COR-L47 (cell line): ENCODE results near the gene LRPAP1.
A peak's percentile ranks its signal among the peaks of the same experiment; 100 is the strongest.

ENCODE experiments used
- DNase-seq: peaks from one replicate; lab custom pipeline; 2025; lab: John Stamatoyannopoulos, UW

The LRPAP1 gene

DNA sequence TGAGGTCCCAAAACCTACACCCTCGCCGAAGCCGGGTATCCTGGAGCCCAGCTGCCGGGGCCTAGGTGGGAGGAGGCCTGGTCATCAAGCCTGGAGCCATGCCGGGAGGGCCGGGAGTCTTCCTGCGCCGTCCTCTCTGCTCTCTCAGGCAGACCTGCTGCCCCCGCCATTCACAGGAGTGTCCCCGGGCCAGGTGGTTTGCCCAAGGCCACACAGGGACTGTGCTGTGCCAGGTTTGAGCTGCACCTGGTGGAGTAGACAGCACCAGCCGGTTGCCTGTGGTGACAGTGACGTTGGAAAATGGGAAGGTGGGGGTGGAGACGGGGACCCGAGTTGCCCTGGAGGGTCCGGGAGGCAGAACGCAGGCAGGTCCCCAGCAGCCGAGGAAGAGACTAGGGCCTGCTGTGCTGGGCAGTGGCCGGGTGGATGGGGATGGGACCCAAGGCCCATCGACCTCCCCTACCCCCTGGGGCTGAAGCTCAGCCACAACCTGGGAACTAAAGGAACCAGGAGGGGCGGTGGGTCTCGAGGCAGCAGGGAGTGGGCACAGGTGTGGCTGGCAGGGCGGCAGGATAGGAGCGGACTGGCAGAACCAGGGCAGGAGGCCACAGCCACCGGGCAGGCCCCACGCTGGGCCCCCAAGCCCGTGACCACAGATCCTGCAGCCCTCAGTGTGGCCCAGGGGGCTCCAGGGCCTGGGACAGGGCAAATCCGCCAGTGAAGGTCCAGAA is 59.6 kb downstream of the LRPAP1 start:
- no peak for DNase-seq

DNA sequence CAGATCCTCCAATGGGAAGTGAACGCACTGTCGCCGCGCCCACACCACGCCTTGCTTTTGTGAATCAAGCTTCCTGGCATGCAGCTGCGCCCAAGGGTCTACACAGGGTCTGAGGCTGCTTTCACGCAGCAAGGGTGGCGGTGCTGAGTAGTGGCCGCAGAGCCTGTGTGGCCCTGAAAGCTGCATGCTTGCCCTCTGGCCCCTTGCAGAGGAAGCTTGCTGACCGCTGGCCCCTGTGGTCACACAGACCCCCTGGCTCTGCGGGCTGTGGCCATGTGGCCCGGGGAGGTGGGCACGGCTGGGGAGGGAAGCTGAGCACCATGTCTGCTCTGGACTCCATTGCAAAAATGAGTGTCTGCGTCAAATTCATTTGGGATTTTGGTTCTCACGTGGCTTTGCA is 60.3 kb downstream of the LRPAP1 start:
- no peak for DNase-seq

DNA sequence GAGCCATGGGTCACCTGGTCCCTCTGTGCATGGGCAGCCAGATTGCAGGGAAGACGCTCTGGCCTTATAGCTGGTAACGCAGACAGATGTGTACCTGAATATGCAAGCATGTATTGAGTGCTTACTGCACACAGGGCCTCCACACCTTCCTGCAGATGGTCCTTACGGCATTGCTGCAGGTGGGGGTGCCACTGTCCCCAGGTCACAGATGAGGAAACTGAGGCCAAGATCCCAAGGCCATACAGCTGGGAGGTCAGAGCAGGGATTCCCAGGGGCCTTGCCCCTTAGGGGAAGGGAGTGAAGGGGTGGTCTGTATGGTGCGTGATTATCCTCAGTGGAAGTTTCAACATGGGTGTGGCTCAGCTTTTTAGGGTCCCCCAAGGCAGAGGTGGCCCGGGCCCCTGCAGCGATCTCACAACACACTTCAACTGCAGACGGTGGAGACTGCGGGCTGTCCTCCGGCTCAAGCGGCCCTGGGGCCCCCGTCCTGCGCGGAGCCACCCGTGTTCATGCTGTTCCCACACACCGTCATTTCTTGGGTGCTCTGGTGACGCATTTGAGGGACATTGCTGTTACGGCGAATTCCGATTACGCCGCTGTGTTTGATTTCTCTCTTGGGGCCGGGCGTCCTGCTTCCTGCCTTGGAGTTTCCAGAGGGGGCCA is 61.0 kb downstream of the LRPAP1 start:
- DNase-seq, result no peak

DNA sequence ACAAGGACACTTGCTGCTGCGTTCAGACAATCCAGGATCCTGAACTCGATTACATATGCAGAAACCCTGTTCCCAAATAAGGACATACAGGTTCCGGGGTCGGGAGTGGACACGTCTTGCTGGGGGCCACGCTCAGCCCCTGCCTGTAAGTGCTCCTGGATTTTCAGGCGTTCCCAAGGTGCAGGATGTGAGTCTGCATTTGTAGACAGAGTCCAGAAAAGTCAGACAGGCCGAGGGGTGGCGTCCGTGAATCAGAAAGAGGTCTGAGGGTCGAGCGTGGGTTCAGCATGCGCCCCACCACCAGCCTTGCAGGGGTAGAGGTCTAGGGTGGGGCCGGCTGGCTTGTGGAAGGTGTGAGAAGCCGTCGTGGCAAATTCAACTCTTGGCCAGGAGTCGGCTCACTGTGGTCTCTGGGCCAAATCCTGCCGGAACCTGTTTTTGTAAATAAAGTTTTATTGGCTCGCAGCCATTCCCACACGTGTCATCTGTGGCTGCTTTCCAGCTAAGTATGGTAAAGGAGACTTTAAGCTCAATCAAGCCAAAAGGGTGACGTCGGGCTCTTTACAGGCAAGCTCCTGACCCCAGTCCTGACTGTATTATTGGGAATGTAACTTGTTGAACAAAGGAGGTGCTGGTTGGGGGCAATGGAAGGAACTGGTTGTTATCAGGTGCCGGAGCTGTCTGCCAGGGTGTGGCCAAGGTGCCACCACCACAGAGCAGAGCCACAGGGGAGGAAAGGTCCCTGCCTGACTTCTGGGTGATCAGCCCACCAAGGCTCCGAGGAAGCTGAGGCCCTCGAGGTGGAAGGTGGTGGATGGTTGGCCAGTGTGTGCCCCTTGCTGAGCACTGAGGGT is 61.8 kb downstream of the LRPAP1 start:
- DNase-seq, result peak; percentile 24

DNA sequence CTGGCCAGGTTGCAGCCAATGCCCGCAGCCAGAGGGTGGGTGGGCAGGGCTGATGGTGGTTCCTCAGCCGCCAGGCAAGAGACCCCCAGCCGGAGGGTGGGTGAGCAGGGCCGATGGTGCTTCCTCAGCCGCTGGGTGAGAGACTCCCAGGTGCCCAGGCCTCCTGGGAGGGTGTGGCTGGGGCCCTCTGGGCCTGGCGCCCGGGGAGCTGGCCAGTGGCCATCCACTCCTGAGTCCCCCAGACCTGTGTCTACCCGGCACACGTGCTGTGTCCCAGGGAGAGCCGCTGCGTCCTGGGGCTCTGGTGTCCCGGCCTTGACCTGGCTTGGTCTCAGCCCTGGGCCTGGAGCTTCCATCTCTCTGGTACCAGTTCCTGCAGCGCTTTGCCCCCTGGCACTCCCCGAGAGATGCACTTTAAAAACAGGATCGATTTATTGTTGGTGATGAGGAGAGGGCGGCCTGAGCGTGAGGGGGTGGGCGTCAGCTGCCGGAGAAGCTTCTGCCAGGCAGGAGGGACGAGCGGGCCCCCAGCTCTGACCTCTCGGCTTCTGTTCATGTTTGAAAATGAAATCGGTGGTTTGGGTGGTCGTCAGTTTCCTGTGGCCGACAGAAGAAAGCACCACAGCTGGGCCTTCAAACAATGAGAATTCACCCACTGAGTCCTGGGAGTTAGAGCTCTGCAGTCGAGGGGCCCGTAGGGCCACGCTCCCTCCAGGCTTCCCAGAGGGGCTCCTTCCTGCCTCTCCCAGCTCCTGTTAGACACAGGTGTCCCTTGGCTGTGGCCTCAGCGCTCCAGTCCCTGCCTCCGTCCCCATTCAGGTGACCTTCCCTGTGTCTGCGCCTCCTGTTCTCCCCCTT is 62.6 kb downstream of the LRPAP1 start:
- no peak for DNase-seq

DNA sequence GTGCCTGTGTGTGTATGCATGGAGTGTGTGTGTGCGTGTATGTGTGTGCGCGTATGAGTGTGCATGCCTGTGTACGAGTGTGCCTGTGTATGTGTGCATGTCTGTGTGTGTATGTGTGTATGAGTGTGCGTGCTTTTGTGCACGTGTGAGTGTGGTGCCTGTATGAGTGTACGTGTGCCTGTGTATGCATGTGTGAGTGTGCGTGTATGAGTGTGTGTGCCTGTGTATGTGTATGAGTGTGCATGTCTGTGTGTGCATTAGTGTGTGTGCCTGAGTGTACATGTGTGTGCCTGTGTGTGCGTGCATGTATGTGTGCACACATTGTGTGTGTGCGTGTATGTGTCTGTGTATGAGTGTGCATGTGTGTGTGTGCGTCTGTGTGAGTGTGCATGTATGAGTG is 63.4 kb downstream of the LRPAP1 start:
- no peak for DNase-seq

DNA sequence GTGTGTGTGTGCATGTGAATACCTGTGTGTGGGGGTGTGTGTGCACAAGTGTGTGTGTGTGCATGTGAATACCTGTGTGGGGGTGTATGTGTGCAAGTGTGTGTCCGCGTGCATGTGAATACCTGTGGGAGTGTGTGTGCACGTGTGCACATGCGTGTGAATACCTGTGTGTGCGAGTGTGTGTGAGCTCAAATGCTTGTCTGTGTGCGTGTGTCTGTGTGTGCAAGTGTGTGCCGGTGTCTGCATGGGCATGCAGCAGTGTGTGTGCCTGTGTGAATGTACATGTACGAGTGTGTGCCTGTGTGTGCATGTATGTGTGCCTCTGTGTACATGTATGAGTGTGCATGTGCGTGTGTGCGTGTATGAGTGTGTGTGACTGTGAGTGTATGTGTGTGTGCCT is 64.1 kb downstream of the LRPAP1 start:
- DNase-seq, result no peak

DNA sequence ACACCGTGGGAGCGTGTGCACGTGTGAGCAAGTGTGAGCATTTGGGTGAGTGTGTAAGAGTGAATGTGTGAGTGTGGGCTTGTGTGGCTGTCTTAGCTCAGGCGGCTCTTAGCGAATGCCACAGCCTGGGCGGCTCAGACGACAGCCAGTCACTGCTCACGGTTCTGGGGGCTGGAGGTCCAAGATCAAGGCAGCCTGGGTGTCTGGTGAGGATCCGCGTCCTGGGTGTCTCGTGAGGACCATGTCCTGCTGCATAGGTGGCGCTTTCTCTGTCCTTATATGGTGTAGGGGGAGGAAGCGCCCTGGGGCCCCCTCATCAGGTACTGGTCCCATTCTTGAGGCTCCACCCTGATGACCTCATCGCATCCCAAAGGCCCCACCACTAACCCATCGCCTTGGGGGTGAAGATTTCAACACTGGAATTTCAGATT is 64.6 kb downstream of the LRPAP1 start:
- no peak for DNase-seq

DNA sequence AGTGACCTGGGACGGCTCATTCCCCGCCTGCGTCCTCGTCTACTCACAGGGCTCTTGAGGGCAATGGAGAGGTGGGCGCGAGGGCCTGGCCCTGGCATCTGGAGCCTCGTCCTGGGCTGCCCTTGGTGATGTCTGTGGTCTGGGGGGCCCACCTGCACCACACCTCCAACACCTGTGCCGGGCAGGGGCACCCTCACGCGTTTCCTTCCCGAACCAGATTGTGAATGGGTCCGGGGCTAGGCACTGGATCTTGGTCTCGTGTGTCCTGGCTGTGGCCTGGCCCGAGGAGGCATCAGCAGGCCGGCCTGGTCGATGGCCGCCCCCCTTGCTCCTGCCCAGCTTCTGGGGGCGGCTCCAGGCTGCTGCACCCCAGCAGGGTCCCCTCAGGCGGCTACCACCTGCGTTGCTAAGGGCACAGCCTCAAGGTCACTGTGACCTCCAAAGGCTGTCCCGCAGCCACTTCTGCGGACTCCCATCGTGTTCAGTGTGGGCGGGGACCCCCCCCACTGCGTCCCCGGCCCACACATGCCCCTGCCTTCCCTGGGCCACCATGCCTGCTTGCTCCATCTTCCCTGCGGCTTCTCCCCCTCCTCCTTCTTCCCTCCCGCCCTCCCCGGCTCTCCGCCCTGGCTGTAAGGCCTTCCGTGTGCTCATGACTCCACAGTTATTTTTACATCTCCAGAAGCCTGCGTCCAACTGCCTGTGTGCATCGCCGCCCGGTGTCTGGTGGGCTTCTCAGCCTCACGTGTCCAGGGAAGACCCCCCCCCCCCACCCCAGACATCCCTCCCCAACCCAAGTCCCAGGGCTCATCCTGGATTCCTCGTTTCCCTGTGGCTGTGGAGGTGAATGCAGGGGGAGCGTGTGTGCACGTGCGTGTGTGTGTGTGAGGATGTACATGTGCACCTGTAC is 65.3 kb downstream of the LRPAP1 start:
- DNase-seq, result no peak

DNA sequence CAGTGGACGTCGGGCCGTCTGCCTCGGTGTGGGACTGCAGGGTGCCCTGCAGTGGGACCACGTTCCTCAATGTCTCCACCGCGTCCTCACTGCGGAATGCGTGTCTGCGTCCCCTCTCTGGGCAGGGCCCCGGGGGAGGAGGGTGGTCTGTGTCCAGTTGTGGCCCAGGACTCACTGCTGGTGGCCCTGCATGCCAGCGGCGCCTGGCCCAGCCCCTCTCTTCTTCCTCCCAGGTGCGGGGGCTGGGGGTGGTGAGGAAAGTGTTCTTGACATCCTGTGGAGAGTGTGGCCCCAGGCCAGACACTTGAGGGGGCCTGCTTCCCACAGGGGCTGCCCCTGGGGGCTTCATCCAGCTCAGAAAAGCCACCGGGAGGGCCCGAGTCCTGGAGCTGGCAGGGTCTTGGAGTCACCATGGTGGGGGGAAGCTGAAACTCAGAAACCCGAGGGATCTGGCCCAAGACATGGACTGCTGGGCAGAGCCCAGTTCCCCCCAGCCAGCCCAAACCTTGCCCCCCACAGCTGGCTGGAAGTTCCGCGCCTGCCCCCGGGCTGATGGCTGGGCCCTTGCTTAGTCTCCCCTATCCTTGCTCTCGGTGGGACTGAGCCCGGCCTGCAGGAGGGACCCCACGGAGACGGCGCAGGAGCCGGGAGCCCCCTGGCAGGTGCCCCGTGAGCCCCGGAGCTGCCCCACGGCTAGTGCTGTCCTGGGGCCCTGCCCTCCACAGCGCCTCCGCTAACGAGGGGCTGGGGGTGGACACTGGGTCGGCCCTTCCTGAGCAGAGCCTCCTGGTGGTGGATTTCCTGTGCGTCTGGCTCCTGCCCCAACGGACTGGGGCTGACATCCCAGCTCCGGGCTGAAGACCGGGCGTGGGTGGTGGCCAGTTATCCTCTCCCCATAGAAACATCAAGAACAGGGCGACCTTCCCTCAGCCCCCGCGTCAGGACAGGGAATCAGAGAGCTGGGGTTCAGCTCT is 66.2 kb downstream of the LRPAP1 start:
- no peak for DNase-seq

DNA sequence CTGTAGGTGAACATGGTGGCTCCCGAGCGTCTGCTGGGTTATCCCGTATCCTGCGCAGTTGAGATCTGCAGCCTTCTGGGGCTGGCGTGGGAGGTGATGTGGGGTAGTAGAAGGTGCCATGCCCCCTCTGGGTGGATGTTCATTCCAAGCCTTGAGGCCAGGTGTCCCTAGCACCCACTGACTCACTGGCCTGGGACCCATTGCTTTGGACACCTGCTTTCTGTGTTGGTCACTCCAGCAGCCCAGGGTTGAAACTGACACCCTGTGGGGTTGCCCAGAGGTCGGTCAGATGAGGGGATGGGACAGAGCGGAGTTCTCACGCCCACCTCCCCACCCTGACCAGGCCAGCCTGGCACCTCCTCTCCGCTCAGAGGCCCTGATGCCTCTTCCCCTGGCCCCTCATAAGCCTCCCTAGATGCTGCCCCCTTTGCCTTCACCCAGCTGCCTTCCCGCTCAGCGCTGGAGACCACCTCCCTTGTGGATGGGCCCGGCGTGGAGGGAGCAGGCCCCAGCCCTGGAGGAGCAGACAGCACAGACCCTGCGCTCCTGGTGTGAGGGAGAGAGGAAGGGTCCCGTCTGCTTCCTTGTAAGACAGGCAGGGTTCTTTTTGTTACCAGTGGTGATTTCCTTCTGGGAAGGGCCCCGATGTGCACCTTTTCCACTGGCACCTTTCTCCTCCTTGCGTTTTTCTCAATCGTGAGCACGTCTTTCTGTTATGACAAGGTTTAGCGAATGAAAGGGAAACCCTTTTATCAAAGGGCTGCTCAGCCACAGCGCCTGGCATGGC is 67.1 kb downstream of the LRPAP1 start:
- no peak for DNase-seq

DNA sequence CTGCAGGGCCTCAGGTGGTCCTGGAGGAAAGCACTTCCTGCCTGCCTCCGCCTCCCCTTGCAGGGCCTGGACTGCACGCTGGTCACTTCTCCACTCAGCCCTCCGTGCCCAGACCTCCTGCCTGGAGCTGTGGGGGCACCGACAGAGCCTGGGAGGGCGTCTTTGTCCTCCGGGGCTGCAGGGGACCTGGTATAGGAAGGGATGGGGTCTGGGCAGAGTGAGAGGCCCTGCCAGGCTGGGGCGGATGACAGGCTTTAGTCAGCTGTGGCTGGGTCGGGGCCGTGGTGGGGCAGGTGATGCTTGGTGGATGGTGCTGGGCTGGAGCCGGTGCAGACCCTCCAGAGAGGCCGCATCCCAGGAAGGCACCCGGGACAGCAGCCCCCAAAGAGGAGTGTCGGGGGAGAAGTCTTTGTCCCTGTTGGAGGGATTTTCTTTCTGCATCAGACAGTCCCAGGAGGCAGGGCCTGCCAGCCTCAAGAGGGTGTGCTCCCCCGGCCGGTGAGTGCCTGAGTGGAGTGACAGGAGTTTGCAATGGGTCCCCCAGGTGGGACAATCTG is 67.8 kb downstream of the LRPAP1 start:
- DNase-seq, result no peak

DNA sequence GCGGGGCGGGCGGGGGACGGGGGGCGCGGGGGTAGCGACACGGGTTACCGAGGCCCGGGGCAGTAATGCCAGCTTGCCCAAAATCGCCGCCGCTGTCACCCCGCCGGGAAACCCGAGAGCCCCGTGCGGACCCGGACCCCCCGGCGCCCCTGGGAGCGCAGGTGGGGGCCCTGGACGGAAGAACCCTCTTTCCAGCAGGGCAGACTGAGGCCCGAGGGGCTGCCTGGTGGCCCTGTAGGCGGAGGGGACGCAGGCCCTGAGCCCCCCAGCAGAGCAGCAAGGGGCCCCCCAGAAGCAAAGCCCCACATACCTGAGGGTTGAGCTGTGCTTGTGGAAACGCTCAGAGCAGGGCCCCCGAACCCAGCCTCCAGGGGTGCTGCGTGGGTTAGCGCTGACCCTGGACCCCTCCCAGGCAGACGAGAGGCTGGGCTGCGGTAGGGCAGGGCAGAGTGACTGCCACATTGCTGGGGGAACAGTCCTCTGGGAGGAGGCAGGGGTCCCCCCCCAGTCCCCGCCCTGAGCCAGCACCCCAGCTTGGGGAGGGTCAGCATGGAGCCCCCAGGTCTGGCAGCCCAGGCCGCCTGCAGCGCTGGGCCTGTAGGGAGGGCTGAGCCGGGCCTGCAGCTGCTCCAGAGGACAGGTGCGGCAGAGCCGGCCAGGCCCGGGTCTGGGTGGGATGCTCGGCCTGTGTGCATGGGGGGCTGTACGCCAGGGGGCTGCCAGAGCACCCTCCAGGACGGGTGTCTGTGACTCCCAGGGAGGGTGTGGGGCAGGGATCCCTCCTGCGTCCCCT is 68.5 kb downstream of the LRPAP1 start:
- DNase-seq, result no peak

DNA sequence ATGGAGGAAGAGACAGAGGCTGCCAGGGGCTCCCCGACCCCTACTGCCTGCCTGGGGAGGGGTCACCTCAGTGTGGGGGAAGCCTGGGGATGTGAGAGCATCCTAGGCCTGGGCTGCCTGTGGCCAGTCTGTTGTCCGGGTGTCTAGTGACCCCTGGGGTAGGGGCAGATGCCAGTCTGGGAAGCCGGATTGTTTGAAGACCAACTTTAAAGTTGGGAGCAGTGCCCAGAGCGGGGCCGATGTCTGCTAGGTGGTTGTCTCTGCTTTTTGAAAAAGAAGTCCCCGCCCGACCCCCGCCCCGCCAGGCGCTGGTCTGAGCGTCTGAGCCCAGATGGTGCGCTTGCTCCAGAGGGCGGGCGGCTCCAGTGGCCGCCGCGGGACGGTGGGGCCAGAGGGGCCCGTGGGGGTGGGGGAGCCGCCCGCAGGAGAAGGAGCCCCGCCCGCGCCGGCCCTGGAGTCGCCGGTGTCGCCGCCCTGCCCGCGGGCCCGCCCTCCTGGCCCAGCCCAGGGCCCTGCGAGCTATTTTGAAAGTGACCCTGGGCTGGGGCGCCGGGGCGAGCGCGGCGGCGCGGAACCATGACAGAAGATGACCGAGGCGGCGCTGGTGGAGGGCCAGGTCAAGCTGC is 69.3 kb downstream of the LRPAP1 start, which contains the start of gene DOK7:
Gene DOK7 (plus strand): TSS at position 517 of the 626 bp plus-strand sequence. CDS start 70 bp downstream, at position 587.
- DNase-seq, result no peak

DNA sequence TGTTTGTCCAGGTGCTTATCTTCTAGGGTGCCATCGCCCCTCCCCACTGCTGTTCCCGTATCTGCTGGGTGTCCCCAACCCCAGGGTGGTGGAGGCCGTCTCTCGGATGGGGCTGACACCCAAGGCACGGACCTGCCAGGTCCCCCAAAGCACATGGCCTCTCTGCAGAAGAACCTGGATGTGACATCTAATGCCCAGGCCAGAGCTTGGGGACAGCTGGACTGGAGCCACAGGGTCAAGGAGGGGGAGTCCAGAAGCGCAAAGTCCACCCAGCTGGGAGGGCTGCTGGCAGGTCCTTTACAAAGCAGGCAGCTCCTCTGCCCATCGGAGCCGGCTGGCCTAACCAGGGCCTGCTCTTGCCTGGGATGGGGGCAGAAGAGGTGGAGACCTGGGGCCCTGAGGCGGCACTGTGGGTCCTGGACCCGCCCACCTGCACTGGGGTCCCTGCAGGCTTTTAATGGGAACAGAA is 69.9 kb downstream of the LRPAP1 start:
- no peak for DNase-seq

DNA sequence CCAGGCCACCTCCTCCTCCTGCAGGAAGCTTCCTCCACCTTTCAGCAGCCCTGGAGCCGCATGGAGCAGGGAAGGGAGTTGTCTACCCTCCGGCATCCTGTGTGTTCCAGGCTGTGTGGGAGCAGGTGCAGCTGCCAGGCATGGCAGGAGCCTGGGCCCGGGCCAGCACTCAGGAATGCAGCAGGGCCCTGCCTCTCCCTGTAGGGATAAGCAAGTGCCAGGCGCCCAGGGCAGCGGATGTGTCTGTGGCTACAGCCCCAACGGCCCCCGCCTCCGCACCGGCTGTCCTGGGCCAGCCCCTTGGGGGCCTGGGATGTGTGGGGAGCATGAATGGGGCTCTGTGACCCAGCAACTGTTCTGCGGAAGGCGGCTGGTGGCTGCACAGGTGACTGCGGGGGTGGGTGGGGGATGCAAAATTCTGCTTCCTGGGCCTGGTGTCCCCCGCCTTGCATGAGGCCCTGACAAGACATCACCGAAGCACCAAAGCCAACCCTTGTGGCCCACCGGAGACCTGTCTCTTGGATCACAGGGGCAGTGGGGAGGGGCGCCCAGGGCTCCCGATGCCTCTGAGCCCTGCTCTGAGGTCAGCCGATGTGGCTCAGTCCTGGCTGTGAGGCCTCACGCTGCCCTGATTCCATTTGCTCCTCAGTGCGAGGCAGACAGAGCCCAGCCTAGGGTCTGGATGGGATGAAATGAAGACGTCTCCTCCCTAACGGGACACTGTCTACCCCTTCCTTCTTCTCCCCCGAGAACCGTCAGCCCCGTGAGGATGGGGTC is 70.5 kb downstream of the LRPAP1 start:
- DNase-seq, result peak; percentile 67
